Uterus (tissue), 4 donors: ENCODE results near the gene TKT. TPM values are rescaled to one million over a fixed set of nuclear protein-coding genes. Genes with fewer than 3 reads are reported as not detected.

ENCODE experiments used
- DNase-seq, 2 donors: peaks; one replicate each; pipeline ENCODE4 v3.0.0-alpha.2; 2019 to 2020
- H3K27ac ChIP-seq, 2 donors: fragments of 200-600 bp; sonication (generic); 1 replicate in 1 of 2; 2 replicates in 1 of 2; pipeline ENCODE4 v1.5.1; 2016 to 2018
- H3K27me3 ChIP-seq, 2 donors: fragments of 200-600 bp; sonication (generic); one replicate each; pipeline ENCODE4 v1.5.1; 2018 to 2019; ENCODE audit warnings: control low read depth in 1 of 2
- H3K36me3 ChIP-seq, 2 donors: fragments of 200-600 bp; sonication (generic); one replicate each; pipeline ENCODE4 v1.5.1; 2019; ENCODE audit warnings: control low read depth in 1 of 2
- H3K4me1 ChIP-seq, 2 donors: fragments of 200-600 bp; sonication (generic); one replicate each; pipeline ENCODE4 v1.5.1; 2018 to 2019; ENCODE audit warnings: control low read depth in 1 of 2
- H3K4me3 ChIP-seq, 2 donors: fragments of 200-600 bp; sonication (generic); 1 replicate in 1 of 2; 2 replicates in 1 of 2; pipeline ENCODE4 v1.5.1; 2018 to 2019; ENCODE audit warnings: mild to moderate bottlenecking in 1 of 2
- H3K9me3 ChIP-seq, 2 donors: fragments of 200-600 bp; sonication (generic); one replicate each; pipeline ENCODE4 v1.5.1; 2019; ENCODE audit warnings: control low read depth in 1 of 2
- CTCF ChIP-seq, 4 experiments: fragments of 200-600 bp in 2 of 4; fragments of 450-650 bp in 2 of 4; sonication (generic) in 2 of 4; IDR thresholded peaks; one replicate each; pipeline ENCODE4 v1.5.1; 2016 to 2019; ENCODE audit warnings: antibody characterized with exemption in 4 of 4, mild to moderate bottlenecking in 2 of 4, moderate library complexity in 1 of 4
- POLR2A ChIP-seq, 2 donors: fragments of 450-650 bp; IDR thresholded peaks; one replicate each; pipeline ENCODE4 v1.6.1; 2016; ENCODE audit warnings: antibody characterized with exemption in 2 of 2, mild to moderate bottlenecking in 1 of 2, moderate library complexity in 1 of 2
- intact Hi-C: fragments of 100-400 bp; cut with DNase I; formaldehyde crosslinking; loops from one replicate; pipeline ENCODE4 v1.15.1; 2023; ENCODE audit warnings: low total_unique reads
- total RNA-seq, 4 donors: library from RNA; depleted of rRNA in 3 of 4; stranded (reverse); fragments of >200 nt in 3 of 4; gene quantifications; one replicate each; pipeline versions ENCODE4 v1.1.0 to v1.2.4, GENCODE V29; 2014 to 2023
- donor health status: DM: yes; HTN: yes; CAD: no.

The TKT gene
- total RNA-seq, 4 donors from 2014 or later: 74.5 to 113 (median 84.6) TPM

GRCh38 chr3:53231532-53232511 lies 24.0 kb downstream of the TKT start:
- H3K27ac ChIP-seq: no peak overlapping the region
- intact Hi-C loops: no loop called here
- no peak for DNase-seq
- TF ChIP-seq POLR2A (IDR thresholded peaks at IDR 0.05) (no peak), CTCF (IDR thresholded peaks at IDR 0.05) (no peak)
- H3K27me3 ChIP-seq: no peaks in the 10 kb centered on the region
- H3K9me3 ChIP-seq: no peaks in the 10 kb centered on the region
- H3K4me1 ChIP-seq: peaks cover 0 to 9% of the 10 kb centered on the region in 2 donors
- no peak overlapping the region for H3K4me3 ChIP-seq
- H3K36me3 ChIP-seq: no peaks in the 10 kb centered on the region

- no peak for DNase-seq
- TF ChIP-seq POLR2A (IDR thresholded peaks at IDR 0.05) (no peak), CTCF (IDR thresholded peaks at IDR 0.05) (no peak)
- H3K9me3 ChIP-seq: no peaks in the 10 kb centered on the region
- no peaks in the 10 kb centered on the region for H3K4me1 ChIP-seq
- intact Hi-C loops: no loop called here
- no peaks in the 10 kb centered on the region for H3K27me3 ChIP-seq
- no peaks in the 10 kb centered on the region for H3K36me3 ChIP-seq
- H3K4me3 ChIP-seq: no peak overlapping the region
- H3K27ac ChIP-seq: no peak overlapping the region
Measured at GRCh38 chr3:53230789-53231188, 25.0 kb downstream of the TKT start.

GRCh38 chr3:53230041-53230621 lies 25.7 kb downstream of the TKT start:
- no peaks in the 10 kb centered on the region for H3K27me3 ChIP-seq

GRCh38 chr3:53229606-53230005 lies 26.2 kb downstream of the TKT start:
- Histone ChIP-seq H3K27ac (no peak overlapping the region), H3K4me3 (no peak overlapping the region), H3K27me3 (no peaks in the 10 kb centered on the region), H3K4me1 (no peaks in the 10 kb centered on the region), H3K36me3 (no peaks in the 10 kb centered on the region), H3K9me3 (no peaks in the 10 kb centered on the region)
- intact Hi-C loops: no loop called here
- TF ChIP-seq CTCF (IDR thresholded peaks at IDR 0.05): no peak
- no peak for DNase-seq

More at GRCh38 chr3:53230041-53230621, 25.7 kb downstream of the TKT start:
- H3K4me1 ChIP-seq: no peaks in the 10 kb centered on the region
- no peaks in the 10 kb centered on the region for H3K36me3 ChIP-seq
- TF ChIP-seq CTCF (IDR thresholded peaks at IDR 0.05): no peak
- no peak for TF ChIP-seq POLR2A (IDR thresholded peaks at IDR 0.05)
- intact Hi-C loops: no loop called here
- H3K9me3 ChIP-seq: no peaks in the 10 kb centered on the region
- DNase-seq: no peak
- no peak overlapping the region for H3K4me3 ChIP-seq
- H3K27ac ChIP-seq: no peak overlapping the region

GRCh38 chr3:53229171-53229570 lies 26.7 kb downstream of the TKT start:
- Histone ChIP-seq H3K36me3 (no peaks in the 10 kb centered on the region), H3K27me3 (no peaks in the 10 kb centered on the region), H3K27ac (no peak overlapping the region), H3K4me1 (no peaks in the 10 kb centered on the region), H3K9me3 (no peaks in the 10 kb centered on the region), H3K4me3 (no peak overlapping the region)
- intact Hi-C loops: no loop called here
- DNase-seq: no peak
- TF ChIP-seq CTCF (IDR thresholded peaks at IDR 0.05) (no peak), POLR2A (IDR thresholded peaks at IDR 0.05) (no peak)
